GM12891 (cell line): ENCODE measurements around the gene PTPRD.
"Not testable (repeated sequence)": the region's sequence is repeated elsewhere in the genome, so short reads cannot be mapped to it uniquely, and the experiment has no call there.

Experiments
- DNase-seq: peaks from one replicate; pipeline ENCODE4 v3.0.0; 2011; ENCODE audit warnings: low spot score; ENCODE audit not compliant: insufficient read length
- FAIRE-seq: peaks from 2 replicates; lab custom pipeline; 2011; peaks lifted over from hg19 to GRCh38; lab: Jason Lieb, UNC
- PAX5 ChIP-seq: IDR thresholded peaks from 2 replicates; pipeline ENCODE4 v1.6.1; 2011; ENCODE audit warnings: low read length, moderate library complexity, mild to moderate bottlenecking; ENCODE audit not compliant: insufficient read depth, severe bottlenecking
- POLR2A ChIP-seq: IDR thresholded peaks from 2 replicates; pipeline ENCODE4 v1.6.1; 2011; ENCODE audit warnings: low read depth, low read length, control low read depth
- POLR2AphosphoS5 ChIP-seq: IDR thresholded peaks from 2 replicates; pipeline ENCODE4 v1.6.1; 2011; ENCODE audit warnings: low read depth, low read length, control low read depth
- POU2F2 ChIP-seq: IDR thresholded peaks from 2 replicates; pipeline ENCODE4 v1.6.1; 2011; ENCODE audit warnings: low read depth, mild to moderate bottlenecking, control low read depth, low read length, moderate library complexity
- SPI1 ChIP-seq: IDR thresholded peaks from 2 replicates; pipeline ENCODE4 v1.6.1; 2011; ENCODE audit warnings: low read depth, low read length, control low read depth
- TAF1 ChIP-seq: IDR thresholded peaks from 2 replicates; pipeline ENCODE4 v1.6.1; 2011; ENCODE audit warnings: low read depth, low read length, control low read depth

Gene PTPRD

DNA sequence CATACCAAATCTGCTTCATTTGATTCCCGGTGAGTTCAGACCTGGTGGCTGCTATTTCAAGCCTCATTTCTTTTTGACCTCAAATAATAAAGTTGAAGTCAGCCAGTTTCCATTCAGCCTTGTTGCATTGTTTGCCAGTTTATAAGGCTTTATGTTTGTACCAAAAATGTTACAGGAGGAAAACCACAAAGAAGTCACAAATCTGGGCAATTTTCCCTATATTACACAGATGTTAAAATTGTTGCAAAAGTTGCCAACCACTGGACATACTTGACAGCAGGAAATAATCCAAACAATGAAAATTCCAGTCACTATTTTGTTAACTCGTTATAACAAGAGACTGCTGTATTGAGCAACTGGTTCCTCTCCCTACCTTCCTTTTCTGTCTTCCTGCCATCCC, 1488.2 kb downstream of the PTPRD start:
- DNase-seq (no peak), FAIRE-seq (no peak)
- no peak for TF ChIP-seq POU2F2
- TF ChIP-seq TAF1: no peak
- no peak for TF ChIP-seq POLR2AphosphoS5
- TF ChIP-seq SPI1: no peak
- no peak for TF ChIP-seq PAX5
- no peak for TF ChIP-seq POLR2A

DNA sequence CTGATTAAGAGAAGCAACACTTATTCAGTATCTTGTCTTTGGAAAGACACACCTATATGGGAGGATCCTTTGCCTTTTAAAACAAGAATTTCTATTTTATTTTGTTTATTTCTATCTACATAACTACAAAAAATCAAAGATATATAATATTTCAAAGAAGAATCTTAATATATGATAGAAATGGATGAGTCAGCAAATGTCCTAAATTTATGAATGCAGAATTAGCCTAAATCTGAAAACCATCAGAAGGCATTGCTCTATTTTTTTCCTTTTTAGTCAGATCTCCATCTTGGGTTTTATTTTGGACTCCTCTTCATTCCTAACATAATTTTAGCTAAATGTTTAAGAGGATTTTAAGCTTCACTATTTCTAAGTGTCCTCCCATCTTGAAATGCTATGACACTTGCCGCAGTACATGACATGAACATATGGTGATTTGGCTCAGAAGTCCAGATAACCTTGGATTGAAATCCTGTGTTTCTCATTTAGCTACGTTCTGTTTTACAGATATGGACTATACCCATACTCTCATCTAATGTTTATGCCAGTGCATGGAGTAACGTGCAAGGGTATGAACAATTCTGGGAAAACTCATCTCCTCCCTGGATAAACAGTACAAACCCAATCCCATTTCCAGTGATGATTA, 1490.4 kb downstream of the PTPRD start:
- DNase-seq (no peak), FAIRE-seq (no peak)
- no peak for TF ChIP-seq POU2F2
- TF ChIP-seq POLR2A: no peak
- TF ChIP-seq SPI1: no peak
- no peak for TF ChIP-seq POLR2AphosphoS5
- no peak for TF ChIP-seq TAF1
- TF ChIP-seq PAX5: no peak

DNA sequence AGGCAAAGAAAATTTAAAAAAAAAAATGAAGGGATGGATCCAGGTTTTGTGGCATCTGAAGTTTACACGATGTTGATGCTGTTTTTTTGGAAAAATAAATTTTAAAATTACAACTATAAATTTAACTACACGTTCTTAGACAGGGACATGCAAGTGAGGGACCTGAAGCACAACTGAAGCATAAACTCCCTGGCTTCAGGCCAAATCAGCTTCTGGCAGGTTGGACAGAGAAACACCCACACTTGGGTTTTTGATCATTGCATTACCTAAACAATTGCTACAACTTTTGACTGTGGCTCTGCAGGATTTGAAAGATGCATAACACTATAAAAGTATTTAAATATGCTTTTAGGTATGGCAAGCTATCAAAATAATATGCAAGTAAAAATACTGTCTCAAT, 1494.9 kb downstream of the PTPRD start:
- no peak for FAIRE-seq
- no peak for DNase-seq
- TF ChIP-seq POLR2AphosphoS5 (no peak), POLR2A (no peak), POU2F2 (no peak), TAF1 (no peak), PAX5 (no peak), SPI1 (no peak)

DNA sequence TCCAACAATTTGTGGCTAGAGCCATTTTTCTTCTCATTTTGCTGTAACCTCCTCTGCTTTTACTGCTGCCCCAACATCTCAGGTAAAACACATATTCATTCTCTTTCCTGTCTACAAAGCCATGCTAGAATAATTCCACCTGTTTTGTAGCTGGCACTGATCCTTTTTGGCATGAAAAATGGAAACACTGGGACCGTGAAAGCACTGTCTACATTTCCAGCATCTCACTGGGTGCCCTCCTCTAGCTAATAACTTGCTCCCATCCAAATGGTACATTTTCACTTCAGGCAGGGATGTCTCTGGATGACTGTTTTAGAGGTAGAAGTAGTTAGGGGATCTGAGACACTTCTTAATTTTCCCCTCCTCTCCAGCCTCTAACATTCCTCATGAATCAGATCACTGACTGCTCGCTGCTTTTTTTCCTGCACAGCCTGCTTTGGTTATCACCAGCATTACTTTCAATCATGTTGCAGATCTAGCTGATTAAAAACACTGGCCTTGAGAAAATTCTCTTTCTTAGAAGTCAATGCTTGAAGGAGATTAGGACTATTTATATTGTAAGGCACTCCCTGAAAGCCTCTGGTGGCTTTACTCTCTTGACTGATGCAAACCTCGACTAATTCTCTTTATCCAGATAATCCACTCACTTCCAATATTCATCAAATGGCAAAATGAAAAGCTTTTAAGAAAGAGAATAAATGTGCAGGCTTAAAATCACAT, 1500.6 kb downstream of the PTPRD start:
- TF ChIP-seq POLR2AphosphoS5 (no peak), POU2F2 (no peak), POLR2A (no peak), PAX5 (no peak), SPI1 (no peak), TAF1 (no peak)
- FAIRE-seq (no peak), DNase-seq (no peak)

DNA sequence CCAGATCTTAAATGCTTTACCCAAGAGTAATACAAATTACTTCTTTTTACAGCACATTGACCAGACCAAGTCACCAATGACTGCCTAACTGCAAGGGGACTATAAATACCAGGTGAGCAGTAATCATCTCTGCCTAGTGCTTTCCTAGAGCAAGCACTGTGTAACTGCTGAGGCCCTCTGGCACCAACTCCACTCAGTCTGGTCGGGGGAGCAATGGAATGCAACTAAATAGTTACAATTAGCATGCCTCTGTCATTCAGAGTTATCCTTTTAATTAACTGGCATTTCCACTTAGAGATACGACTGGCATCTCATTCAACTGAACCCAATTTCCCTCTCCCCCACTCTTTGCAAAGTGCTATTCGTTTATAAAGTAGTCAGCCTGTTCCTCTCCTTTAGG, 1504.2 kb downstream of the PTPRD start:
- no peak for TF ChIP-seq TAF1
- TF ChIP-seq POLR2A: no peak
- no peak for TF ChIP-seq SPI1
- no peak for TF ChIP-seq POU2F2
- TF ChIP-seq PAX5: no peak
- no peak for TF ChIP-seq POLR2AphosphoS5
- DNase-seq (no peak), FAIRE-seq (no peak)

DNA sequence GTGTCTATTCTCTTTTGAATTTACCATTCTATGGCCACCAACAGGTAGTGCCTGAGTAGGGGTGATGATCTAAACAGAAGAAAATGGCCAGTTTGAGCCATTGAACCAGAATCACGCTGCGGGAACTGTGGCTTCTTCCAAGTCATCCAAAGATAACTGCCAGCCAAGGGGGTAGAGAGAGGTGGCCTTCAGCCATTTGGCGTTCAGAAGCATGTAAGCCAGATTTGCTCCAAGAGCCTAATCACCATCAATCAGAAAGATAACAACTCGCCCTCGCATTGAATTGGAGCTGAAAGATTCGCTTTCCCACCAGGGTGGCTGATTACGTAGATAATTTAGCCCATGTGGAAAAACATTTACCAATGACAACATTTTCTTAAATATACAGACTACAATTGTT, 1510.5 kb downstream of the PTPRD start:
- DNase-seq: no peak
- no peak for FAIRE-seq
- TF ChIP-seq PAX5 (no peak), POU2F2 (no peak), POLR2AphosphoS5 (no peak), POLR2A (no peak), TAF1 (no peak)

DNA sequence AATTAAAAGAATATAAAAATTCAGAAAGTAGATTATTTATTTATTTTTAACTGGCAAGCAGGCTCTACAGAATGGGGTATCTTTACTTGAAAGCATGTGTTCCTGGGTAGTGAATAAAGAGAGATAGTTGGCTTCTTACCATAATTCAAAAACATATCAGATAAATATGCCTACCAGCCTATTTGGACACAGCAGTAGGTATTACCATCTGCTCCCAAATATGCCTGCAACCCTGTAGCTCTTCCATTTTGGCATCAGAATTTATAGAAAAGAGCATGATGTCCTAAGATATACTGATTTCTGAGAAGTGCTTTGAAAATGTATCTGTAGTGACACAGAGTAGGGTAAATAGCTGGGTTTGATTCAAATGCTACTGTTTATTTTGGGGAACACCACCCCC, 1512.7 kb downstream of the PTPRD start:
- TF ChIP-seq PAX5: no peak
- no peak for TF ChIP-seq POU2F2
- TF ChIP-seq TAF1: no peak
- TF ChIP-seq SPI1: no peak
- no peak for TF ChIP-seq POLR2A
- no peak for TF ChIP-seq POLR2AphosphoS5
- no peak for FAIRE-seq
- no peak for DNase-seq

DNA sequence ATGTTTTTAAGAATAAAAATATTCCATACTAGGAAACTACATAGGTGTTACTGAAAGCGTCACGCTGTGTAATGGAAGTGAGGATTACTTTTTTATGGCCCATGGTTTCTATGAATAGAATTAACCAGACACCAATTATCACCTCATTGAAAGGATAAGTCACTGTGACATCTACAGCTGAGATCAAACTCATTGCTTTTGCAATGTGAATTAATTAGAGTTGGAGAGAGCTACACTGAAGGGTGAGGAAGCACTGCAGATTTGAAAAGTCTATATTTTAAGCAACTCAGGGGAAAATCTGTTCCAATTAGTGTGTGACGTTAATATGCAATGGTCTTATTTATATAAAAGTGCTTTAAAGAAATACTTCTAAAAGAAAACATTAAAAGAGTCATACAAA, 1513.2 kb downstream of the PTPRD start:
- TF ChIP-seq TAF1 (no peak), PAX5 (no peak), SPI1 (no peak), POLR2AphosphoS5 (no peak), POLR2A (no peak), POU2F2 (no peak)
- FAIRE-seq (no peak), DNase-seq (no peak)

DNA sequence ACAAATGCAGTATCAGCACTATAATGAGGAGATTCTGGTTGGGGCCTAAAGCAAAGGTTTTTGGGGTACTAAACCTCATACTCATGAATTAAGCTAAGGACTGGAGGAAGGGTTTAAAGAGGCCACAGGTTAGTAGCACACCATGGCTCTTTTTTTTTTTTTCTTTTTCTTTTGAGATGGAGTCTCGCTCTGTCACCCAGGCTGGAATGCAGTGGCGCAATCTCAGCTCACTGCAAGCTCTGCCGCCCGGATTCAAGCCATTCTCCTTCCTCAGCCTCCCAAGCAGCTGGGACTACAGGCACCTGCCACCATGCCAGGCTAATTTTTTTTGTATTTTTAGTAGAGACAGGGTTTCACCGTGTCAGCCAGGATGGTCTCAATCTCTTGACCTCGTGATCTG, 1515.5 kb downstream of the PTPRD start:
- not testable (repeated sequence) for DNase-seq, FAIRE-seq

DNA sequence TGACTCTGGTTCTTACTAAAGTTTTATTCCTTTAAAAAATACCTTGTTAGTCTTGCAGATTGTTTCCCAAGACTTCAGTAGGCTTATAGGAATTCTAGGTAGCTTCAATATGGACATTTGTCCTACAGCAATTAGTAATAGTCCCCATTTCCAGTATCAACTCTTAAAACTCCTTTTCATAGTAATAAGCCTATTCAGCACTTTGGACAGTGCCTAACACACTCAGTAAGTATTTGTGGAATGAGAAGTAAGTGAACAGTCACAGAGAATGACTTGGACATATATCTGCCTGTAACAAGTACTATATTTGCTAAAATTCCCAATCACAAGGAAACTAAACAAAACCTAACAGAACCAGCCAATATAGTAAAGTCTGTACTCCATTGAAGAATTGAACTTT, 1521.4 kb downstream of the PTPRD start:
- FAIRE-seq (no peak), DNase-seq (no peak)
- TF ChIP-seq PAX5 (no peak), POU2F2 (no peak), POLR2A (no peak), TAF1 (no peak), SPI1 (no peak), POLR2AphosphoS5 (no peak)

DNA sequence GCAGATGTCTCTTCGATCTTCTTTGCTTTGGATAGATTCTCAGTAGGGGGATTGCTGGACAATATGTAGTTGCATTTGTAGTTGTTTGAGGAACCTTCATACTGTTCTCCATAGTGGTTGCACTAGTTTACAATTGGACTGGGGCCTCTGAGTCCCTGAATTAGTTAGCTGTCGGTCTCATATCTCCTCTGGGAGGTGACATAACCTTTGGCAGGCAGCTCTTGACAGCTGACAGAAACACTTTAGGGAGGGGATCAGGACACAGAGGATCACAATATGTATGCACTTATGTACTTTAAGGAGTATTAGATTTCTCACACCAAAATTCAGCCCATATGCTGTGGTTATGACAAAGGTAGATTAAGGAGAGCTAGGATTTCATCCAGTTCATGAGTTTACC, 1533.3 kb downstream of the PTPRD start:
- no peak for FAIRE-seq
- TF ChIP-seq PAX5 (no peak), POLR2AphosphoS5 (no peak), SPI1 (no peak), POLR2A (no peak), POU2F2 (no peak), TAF1 (no peak)
- DNase-seq: no peak

DNA sequence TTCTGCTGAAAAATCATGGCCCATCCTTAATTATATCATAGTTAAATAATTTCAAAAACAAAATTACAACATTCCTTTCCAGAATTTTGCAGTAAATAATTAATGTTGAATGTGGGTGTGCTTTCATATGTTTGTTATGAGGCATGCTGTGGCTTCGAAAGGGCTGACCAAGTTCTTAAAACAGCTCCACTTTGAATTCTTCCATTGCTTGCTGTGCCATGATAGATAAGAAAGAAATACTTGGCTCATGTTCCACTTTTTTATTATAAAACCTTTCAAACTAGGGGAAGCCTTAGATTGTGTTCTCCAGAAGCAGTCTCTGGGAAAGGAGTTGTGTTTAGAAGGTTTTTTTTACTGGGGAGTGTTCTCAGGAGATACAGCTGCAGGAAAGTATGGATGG, 1534.5 kb downstream of the PTPRD start:
- DNase-seq: no peak
- TF ChIP-seq POLR2AphosphoS5 (no peak), PAX5 (no peak), POLR2A (no peak), POU2F2 (no peak), SPI1 (no peak), TAF1 (no peak)
- no peak for FAIRE-seq
